ENCODE measurements around the gene ZNF571.

ZNF571 gene

DNA sequence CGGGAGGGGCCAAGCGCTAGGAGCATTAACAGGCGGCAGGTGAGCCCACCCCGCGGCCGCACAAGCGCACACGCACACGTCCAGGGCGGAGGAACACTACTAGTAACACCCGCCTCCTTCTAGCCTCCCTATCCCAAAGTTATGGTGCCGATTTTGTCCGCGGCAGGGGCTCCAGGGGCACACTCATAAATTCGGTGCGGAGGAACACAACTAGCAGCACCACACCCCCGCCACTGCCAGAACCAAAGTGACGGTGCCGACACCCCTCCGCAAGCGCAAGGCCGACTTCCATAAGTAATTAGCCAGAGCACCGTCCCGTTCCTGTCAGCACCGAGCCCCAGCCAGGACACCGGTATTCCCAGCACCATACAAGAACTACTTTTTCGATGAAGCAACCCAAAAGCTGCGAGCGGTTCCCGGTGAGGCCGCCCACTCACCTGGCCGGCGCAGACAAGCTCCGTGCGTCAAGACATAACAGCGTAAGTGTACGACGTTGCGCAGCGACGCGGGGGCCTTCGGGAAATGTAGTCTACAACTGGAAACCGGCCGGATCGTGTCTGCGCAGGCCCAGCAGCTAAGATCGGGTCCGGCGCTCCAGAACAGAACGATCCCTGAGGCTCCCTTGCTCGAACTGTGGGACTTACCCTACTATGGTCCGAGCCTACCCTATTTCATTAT is at the start of gene ZNF571, which contains the start of gene ZNF540:
TSS of gene ZNF571 (minus strand) at position 489 of the 678 bp plus-strand sequence. CDS start 8,116 bp downstream, outside the sequence.
TSS of gene ZNF540 (plus strand) at position 573 of the 678 bp plus-strand sequence. CDS start 3,572 bp downstream, outside the sequence.
- Histone ChIP-seq H3K4me3 (ENCODE audit: low read length) (peak within 1 kb of the TSS; percentile 92), H3K36me3 (ENCODE audit: insufficient read depth, low read depth, low read length) (no peaks in the 10 kb centered on the region)

GRCh38 chr19:37635076-37636056 is 40.8 kb upstream of the ZNF571 start:
- Histone ChIP-seq H3K9ac (ENCODE audit: low read depth, low read length) (no peak overlapping the region), H3K36me3 (ENCODE audit: insufficient read depth, low read depth, low read length) (peaks cover 26% of the 10 kb centered on the region), H3K4me3 (ENCODE audit: low read length) (peak overlapping the region; percentile 25; the same call in 1 of the 2 replicates), H3K9me3 (ENCODE audit: insufficient read depth, low read depth, low read length) (peaks cover 88% of the 10 kb centered on the region), H3K27ac (ENCODE audit: low read length) (no peak overlapping the region), H3K27me3 (ENCODE audit: insufficient read depth, low read length) (no peaks in the 10 kb centered on the region), H3K4me1 (ENCODE audit: insufficient read depth, low read length) (no peaks in the 10 kb centered on the region)

More for the DNA sequence above, at the start of gene ZNF571, which contains the start of gene ZNF540:
- H3K27me3 ChIP-seq (ENCODE audit: insufficient read depth, low read length), result peaks cover 15% of the 10 kb centered on the region
- H3K9ac ChIP-seq (ENCODE audit: low read depth, low read length), result peak within 1 kb of the TSS; percentile 87; the same call in 1 of the 2 replicates
- peaks cover 18% of the 10 kb centered on the region for H3K9me3 ChIP-seq (ENCODE audit: insufficient read depth, low read depth, low read length)
- H3K27ac ChIP-seq (ENCODE audit: low read length), result peak within 1 kb of the TSS; percentile 94
- H3K4me1 ChIP-seq (ENCODE audit: insufficient read depth, low read length), result 0 out of 2 replicates have a peak, but pooled peaks cover 4% of the 10 kb centered on the region

GRCh38 chr19:37594982-37595382 is 390 bp upstream of the ZNF571 start:
- peak overlapping the region; percentile 26; the same call in 1 of the 2 replicates for H3K9ac ChIP-seq (ENCODE audit: low read depth, low read length)
- H3K27ac ChIP-seq (ENCODE audit: low read length), result no peak overlapping the region
- H3K4me3 ChIP-seq (ENCODE audit: low read length), result peak overlapping the region; percentile 92
- H3K9me3 ChIP-seq (ENCODE audit: insufficient read depth, low read depth, low read length), result peaks cover 24% of the 10 kb centered on the region
- H3K36me3 ChIP-seq (ENCODE audit: insufficient read depth, low read depth, low read length), result no peaks in the 10 kb centered on the region
- 0 out of 2 replicates have a peak, but pooled peaks cover 4% of the 10 kb centered on the region for H3K4me1 ChIP-seq (ENCODE audit: insufficient read depth, low read length)
- peaks cover 15% of the 10 kb centered on the region for H3K27me3 ChIP-seq (ENCODE audit: insufficient read depth, low read length)

DNA sequence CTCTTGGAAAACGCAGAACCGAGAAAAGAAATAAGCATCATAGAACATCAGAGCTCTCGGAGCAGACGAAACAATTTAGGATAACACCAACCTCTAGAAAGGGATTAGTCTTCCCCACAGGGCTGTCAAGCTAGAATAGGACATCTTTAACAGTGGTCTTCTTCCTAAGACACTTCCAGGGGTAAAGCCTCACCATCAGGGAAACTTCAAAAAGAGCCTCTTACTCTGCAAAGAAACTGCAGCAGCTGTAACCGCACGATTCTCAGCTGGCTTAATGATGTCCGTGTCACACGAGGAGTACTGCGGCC is 642 bp downstream of the ZNF571 start:
- Histone ChIP-seq H3K4me3 (ENCODE audit: low read length) (peak overlapping the region; percentile 92), H3K9me3 (ENCODE audit: insufficient read depth, low read depth, low read length) (peaks cover 17% of the 10 kb centered on the region), H3K9ac (ENCODE audit: low read depth, low read length) (peak overlapping the region; percentile 87; the same call in 1 of the 2 replicates), H3K27ac (ENCODE audit: low read length) (peak overlapping the region; percentile 94), H3K36me3 (ENCODE audit: insufficient read depth, low read depth, low read length) (no peaks in the 10 kb centered on the region), H3K4me1 (ENCODE audit: insufficient read depth, low read length) (0 out of 2 replicates have a peak, but pooled peaks cover 4% of the 10 kb centered on the region), H3K27me3 (ENCODE audit: insufficient read depth, low read length) (peaks cover 15% of the 10 kb centered on the region)

DNA sequence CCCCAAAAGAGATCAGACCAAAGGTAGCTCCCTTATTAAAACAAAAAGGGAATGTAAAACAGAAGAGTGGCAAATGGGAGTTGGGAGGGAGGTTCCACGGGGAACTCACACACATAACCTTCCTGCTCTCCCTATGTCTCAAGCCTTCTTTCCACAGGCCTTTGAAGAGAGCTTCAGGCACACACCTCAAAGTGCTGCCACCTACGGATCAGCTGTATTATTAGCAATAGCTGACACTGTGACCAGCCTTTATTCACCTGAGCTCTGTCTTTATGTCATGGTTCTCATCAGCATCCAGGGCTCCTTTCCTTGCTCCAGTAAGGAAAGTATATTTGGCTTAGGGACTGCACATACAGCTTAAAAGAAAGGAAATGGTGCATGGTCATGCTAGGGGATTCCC is 11.3 kb downstream of the ZNF571 start:
- Histone ChIP-seq H3K27me3 (ENCODE audit: insufficient read depth, low read length) (no peaks in the 10 kb centered on the region), H3K9ac (ENCODE audit: low read depth, low read length) (no peak overlapping the region), H3K27ac (ENCODE audit: low read length) (no peak overlapping the region), H3K9me3 (ENCODE audit: insufficient read depth, low read depth, low read length) (peaks cover 77% of the 10 kb centered on the region), H3K4me3 (ENCODE audit: low read length) (no peak overlapping the region), H3K4me1 (ENCODE audit: insufficient read depth, low read length) (no peaks in the 10 kb centered on the region), H3K36me3 (ENCODE audit: insufficient read depth, low read depth, low read length) (peaks cover 39% of the 10 kb centered on the region; the same call in 1 of the 2 replicates)

- Histone ChIP-seq H3K27ac (ENCODE audit: low read length) (no peak overlapping the region), H3K36me3 (ENCODE audit: insufficient read depth, low read depth, low read length) (no peaks in the 10 kb centered on the region; the same call in 1 of the 2 replicates), H3K4me3 (ENCODE audit: low read length) (no peak overlapping the region), H3K4me1 (ENCODE audit: insufficient read depth, low read length) (no peaks in the 10 kb centered on the region), H3K9me3 (ENCODE audit: insufficient read depth, low read depth, low read length) (peaks cover 44% of the 10 kb centered on the region), H3K9ac (ENCODE audit: low read depth, low read length) (no peak overlapping the region), H3K27me3 (ENCODE audit: insufficient read depth, low read length) (no peaks in the 10 kb centered on the region)
Observed at GRCh38 chr19:37572203-37572602, 22.4 kb downstream of the ZNF571 start.

DNA sequence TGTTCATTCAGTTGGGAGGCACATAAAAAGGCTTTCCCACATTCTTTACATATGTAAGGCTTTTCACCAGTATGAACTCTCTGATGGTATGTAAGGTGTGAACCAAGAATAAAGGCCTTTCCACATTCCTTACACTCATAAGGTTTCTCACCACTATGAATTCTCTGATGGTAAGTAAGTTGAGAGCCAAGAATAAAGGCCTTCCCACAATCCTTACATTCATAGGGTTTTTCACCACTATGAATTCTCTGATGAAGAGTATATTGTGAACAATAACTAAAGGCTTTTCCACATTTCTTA is 29.3 kb downstream of the ZNF571 start:
- Histone ChIP-seq H3K4me1 (ENCODE audit: insufficient read depth, low read length) (no peaks in the 10 kb centered on the region), H3K4me3 (ENCODE audit: low read length) (no peak overlapping the region), H3K36me3 (ENCODE audit: insufficient read depth, low read depth, low read length) (peaks cover 19% of the 10 kb centered on the region), H3K9ac (ENCODE audit: low read depth, low read length) (no peak overlapping the region), H3K9me3 (ENCODE audit: insufficient read depth, low read depth, low read length) (peaks cover 99% of the 10 kb centered on the region), H3K27me3 (ENCODE audit: insufficient read depth, low read length) (no peaks in the 10 kb centered on the region), H3K27ac (ENCODE audit: low read length) (no peak overlapping the region)

DNA sequence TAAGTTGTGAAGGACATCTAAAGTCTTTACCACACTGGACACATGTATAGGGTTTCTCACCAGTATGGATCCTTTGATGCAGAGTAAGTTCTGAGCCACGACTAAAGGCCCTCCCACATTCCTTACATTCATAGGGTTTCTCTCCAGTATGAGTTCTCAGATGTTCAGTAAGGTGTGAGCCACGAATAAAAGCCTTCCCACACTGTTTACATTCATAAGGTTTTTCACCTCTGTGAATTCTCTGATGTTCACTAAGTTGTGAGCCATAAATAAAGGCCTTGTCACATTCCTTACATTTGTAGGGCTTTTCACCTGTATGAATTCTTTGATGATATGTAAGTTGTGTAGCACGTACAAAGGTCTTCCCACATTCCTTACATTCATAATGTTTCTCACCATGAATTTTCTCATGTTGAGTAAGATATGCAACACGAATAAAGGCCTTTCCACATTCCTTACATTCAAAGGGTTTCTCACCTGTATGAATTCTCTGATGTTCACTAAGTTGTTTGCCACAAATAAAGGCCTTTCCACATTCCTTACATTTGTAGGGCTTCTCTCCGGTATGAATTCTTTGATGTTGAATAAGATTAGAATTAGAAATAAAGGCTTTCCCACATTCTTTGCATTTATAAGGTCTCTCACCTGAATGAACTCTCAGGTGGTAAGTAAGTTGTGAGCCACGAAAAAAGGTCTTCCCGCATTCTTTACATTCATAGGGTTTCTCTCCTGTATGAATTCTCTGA is 29.8 kb downstream of the ZNF571 start:
- H3K4me3 ChIP-seq (ENCODE audit: low read length), result 0 out of 2 replicates have a peak overlapping the region, but pooled peaks have one; percentile 16
- no peak overlapping the region for H3K27ac ChIP-seq (ENCODE audit: low read length)
- peaks cover 19% of the 10 kb centered on the region for H3K36me3 ChIP-seq (ENCODE audit: insufficient read depth, low read depth, low read length)
- no peak overlapping the region for H3K9ac ChIP-seq (ENCODE audit: low read depth, low read length)
- no peaks in the 10 kb centered on the region for H3K27me3 ChIP-seq (ENCODE audit: insufficient read depth, low read length)
- no peaks in the 10 kb centered on the region for H3K4me1 ChIP-seq (ENCODE audit: insufficient read depth, low read length)
- peaks cover 97% of the 10 kb centered on the region for H3K9me3 ChIP-seq (ENCODE audit: insufficient read depth, low read depth, low read length)

DNA sequence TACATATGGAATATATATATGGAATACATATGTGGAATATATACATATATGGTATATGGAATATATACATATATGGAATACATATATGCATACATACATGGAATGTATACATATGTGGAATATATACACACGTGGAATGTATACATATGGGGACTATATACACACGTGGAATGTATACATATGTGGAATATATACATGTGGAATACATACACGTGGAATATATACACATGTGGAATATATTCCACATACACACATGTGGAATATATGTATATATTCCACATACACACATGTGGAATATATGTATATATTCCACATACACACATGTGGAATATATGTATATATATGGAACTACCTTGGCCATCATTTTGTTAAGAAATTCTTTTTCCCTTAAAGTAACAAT is 31.1 kb downstream of the ZNF571 start:
- no peaks in the 10 kb centered on the region for H3K4me1 ChIP-seq (ENCODE audit: insufficient read depth, low read length)
- H3K9me3 ChIP-seq (ENCODE audit: insufficient read depth, low read depth, low read length), result peaks cover 98% of the 10 kb centered on the region
- no peak overlapping the region for H3K9ac ChIP-seq (ENCODE audit: low read depth, low read length)
- no peak overlapping the region for H3K4me3 ChIP-seq (ENCODE audit: low read length)
- no peak overlapping the region for H3K27ac ChIP-seq (ENCODE audit: low read length)
- H3K36me3 ChIP-seq (ENCODE audit: insufficient read depth, low read depth, low read length), result peaks cover 19% of the 10 kb centered on the region
- H3K27me3 ChIP-seq (ENCODE audit: insufficient read depth, low read length), result no peaks in the 10 kb centered on the region

- H3K27me3 ChIP-seq (ENCODE audit: insufficient read depth, low read length), result no peaks in the 10 kb centered on the region
- H3K9ac ChIP-seq (ENCODE audit: low read depth, low read length), result no peak overlapping the region
- H3K9me3 ChIP-seq (ENCODE audit: insufficient read depth, low read depth, low read length), result peaks cover 94% of the 10 kb centered on the region
- H3K4me3 ChIP-seq (ENCODE audit: low read length), result no peak overlapping the region; the same call in 1 of the 2 replicates
- no peak overlapping the region for H3K27ac ChIP-seq (ENCODE audit: low read length)
- H3K4me1 ChIP-seq (ENCODE audit: insufficient read depth, low read length), result no peaks in the 10 kb centered on the region
- no peaks in the 10 kb centered on the region for H3K36me3 ChIP-seq (ENCODE audit: insufficient read depth, low read depth, low read length)
Observed at GRCh38 chr19:37551129-37551993, 43.2 kb downstream of the ZNF571 start.
